Measurements from ENCODE around the gene RBM20.

The RBM20 gene

GRCh38 chr10:110815354-110816004 lies 171.3 kb downstream of the RBM20 start:
- no peaks in the 10 kb centered on the region for H3K9me3 ChIP-seq (ENCODE audit: control insufficient read depth, low read depth, low read length)
- no peak overlapping the region for H3K9ac ChIP-seq (ENCODE audit: low read length)
- H3K27me3 ChIP-seq (ENCODE audit: control insufficient read depth, insufficient read depth, low read length) = no peaks in the 10 kb centered on the region
- H3K4me1 ChIP-seq (ENCODE audit: control insufficient read depth, low read depth, low read length) = no peaks in the 10 kb centered on the region
- H3K4me3 ChIP-seq (ENCODE audit: low read length) = no peak overlapping the region
- H3K27ac ChIP-seq (ENCODE audit: low read length) = no peak overlapping the region
- H3K36me3 ChIP-seq (ENCODE audit: control insufficient read depth, low read depth, low read length) = no peaks in the 10 kb centered on the region

- H3K36me3 ChIP-seq (ENCODE audit: control insufficient read depth, low read depth, low read length) = no peaks in the 10 kb centered on the region
- no peak overlapping the region for H3K9ac ChIP-seq (ENCODE audit: low read length)
- H3K27me3 ChIP-seq (ENCODE audit: control insufficient read depth, insufficient read depth, low read length) = no peaks in the 10 kb centered on the region
- H3K4me3 ChIP-seq (ENCODE audit: low read length) = no peak overlapping the region
- no peak overlapping the region for H3K27ac ChIP-seq (ENCODE audit: low read length)
- H3K4me1 ChIP-seq (ENCODE audit: control insufficient read depth, low read depth, low read length) = peaks cover 8% of the 10 kb centered on the region
- H3K9me3 ChIP-seq (ENCODE audit: control insufficient read depth, low read depth, low read length) = no peaks in the 10 kb centered on the region
Observed at GRCh38 chr10:110817614-110818013, 173.5 kb downstream of the RBM20 start.

- no peaks in the 10 kb centered on the region for H3K27me3 ChIP-seq (ENCODE audit: control insufficient read depth, insufficient read depth, low read length)
- no peak overlapping the region for H3K4me3 ChIP-seq (ENCODE audit: low read length)
- no peaks in the 10 kb centered on the region for H3K9me3 ChIP-seq (ENCODE audit: control insufficient read depth, low read depth, low read length)
- H3K4me1 ChIP-seq (ENCODE audit: control insufficient read depth, low read depth, low read length) = peaks cover 17% of the 10 kb centered on the region
- no peaks in the 10 kb centered on the region for H3K36me3 ChIP-seq (ENCODE audit: control insufficient read depth, low read depth, low read length)
- no peak overlapping the region for H3K27ac ChIP-seq (ENCODE audit: low read length)
- H3K9ac ChIP-seq (ENCODE audit: low read length) = no peak overlapping the region
Observed at GRCh38 chr10:110818311-110819256, 174.4 kb downstream of the RBM20 start.

GRCh38 chr10:110820321-110820814 lies 176.2 kb downstream of the RBM20 start:
- Histone ChIP-seq H3K9ac (ENCODE audit: low read length) (no peak overlapping the region), H3K27me3 (ENCODE audit: control insufficient read depth, insufficient read depth, low read length) (no peaks in the 10 kb centered on the region)

GRCh38 chr10:110821508-110821907 lies 177.4 kb downstream of the RBM20 start:
- Histone ChIP-seq H3K4me1 (ENCODE audit: control insufficient read depth, low read depth, low read length) (peaks cover 17% of the 10 kb centered on the region), H3K36me3 (ENCODE audit: control insufficient read depth, low read depth, low read length) (no peaks in the 10 kb centered on the region), H3K27me3 (ENCODE audit: control insufficient read depth, insufficient read depth, low read length) (no peaks in the 10 kb centered on the region), H3K9ac (ENCODE audit: low read length) (no peak overlapping the region), H3K27ac (ENCODE audit: low read length) (no peak overlapping the region), H3K4me3 (ENCODE audit: low read length) (no peak overlapping the region), H3K9me3 (ENCODE audit: control insufficient read depth, low read depth, low read length) (no peaks in the 10 kb centered on the region)

More at GRCh38 chr10:110820321-110820814, 176.2 kb downstream of the RBM20 start:
- H3K4me1 ChIP-seq (ENCODE audit: control insufficient read depth, low read depth, low read length) = peaks cover 17% of the 10 kb centered on the region
- H3K27ac ChIP-seq (ENCODE audit: low read length) = no peak overlapping the region
- no peaks in the 10 kb centered on the region for H3K9me3 ChIP-seq (ENCODE audit: control insufficient read depth, low read depth, low read length)
- H3K4me3 ChIP-seq (ENCODE audit: low read length) = no peak overlapping the region
- no peaks in the 10 kb centered on the region for H3K36me3 ChIP-seq (ENCODE audit: control insufficient read depth, low read depth, low read length)

GRCh38 chr10:110822035-110822711 lies 178.0 kb downstream of the RBM20 start:
- no peaks in the 10 kb centered on the region for H3K9me3 ChIP-seq (ENCODE audit: control insufficient read depth, low read depth, low read length)
- peaks cover 17% of the 10 kb centered on the region for H3K4me1 ChIP-seq (ENCODE audit: control insufficient read depth, low read depth, low read length)
- H3K9ac ChIP-seq (ENCODE audit: low read length) = no peak overlapping the region
- no peaks in the 10 kb centered on the region for H3K36me3 ChIP-seq (ENCODE audit: control insufficient read depth, low read depth, low read length)
- no peak overlapping the region for H3K4me3 ChIP-seq (ENCODE audit: low read length)
- H3K27me3 ChIP-seq (ENCODE audit: control insufficient read depth, insufficient read depth, low read length) = no peaks in the 10 kb centered on the region
- no peak overlapping the region for H3K27ac ChIP-seq (ENCODE audit: low read length)

GRCh38 chr10:110822712-110823311 lies 178.7 kb downstream of the RBM20 start:
- no peaks in the 10 kb centered on the region for H3K9me3 ChIP-seq (ENCODE audit: control insufficient read depth, low read depth, low read length)
- H3K9ac ChIP-seq (ENCODE audit: low read length) = peak overlapping the region; percentile 35
- no peaks in the 10 kb centered on the region for H3K27me3 ChIP-seq (ENCODE audit: control insufficient read depth, insufficient read depth, low read length)
- H3K4me3 ChIP-seq (ENCODE audit: low read length) = peak overlapping the region; percentile 24
- H3K36me3 ChIP-seq (ENCODE audit: control insufficient read depth, low read depth, low read length) = no peaks in the 10 kb centered on the region
- peak overlapping the region; percentile 72 for H3K27ac ChIP-seq (ENCODE audit: low read length)
- H3K4me1 ChIP-seq (ENCODE audit: control insufficient read depth, low read depth, low read length) = peaks cover 17% of the 10 kb centered on the region

- Histone ChIP-seq H3K27me3 (ENCODE audit: control insufficient read depth, insufficient read depth, low read length) (no peaks in the 10 kb centered on the region), H3K4me3 (ENCODE audit: low read length) (no peak overlapping the region), H3K9ac (ENCODE audit: low read length) (no peak overlapping the region), H3K4me1 (ENCODE audit: control insufficient read depth, low read depth, low read length) (peaks cover 17% of the 10 kb centered on the region), H3K36me3 (ENCODE audit: control insufficient read depth, low read depth, low read length) (no peaks in the 10 kb centered on the region), H3K27ac (ENCODE audit: low read length) (no peak overlapping the region), H3K9me3 (ENCODE audit: control insufficient read depth, low read depth, low read length) (no peaks in the 10 kb centered on the region)
Observed at GRCh38 chr10:110824152-110824441, 180.0 kb downstream of the RBM20 start.

- Histone ChIP-seq H3K9ac (ENCODE audit: low read length) (no peak overlapping the region), H3K4me3 (ENCODE audit: low read length) (no peak overlapping the region), H3K9me3 (ENCODE audit: control insufficient read depth, low read depth, low read length) (no peaks in the 10 kb centered on the region), H3K27me3 (ENCODE audit: control insufficient read depth, insufficient read depth, low read length) (no peaks in the 10 kb centered on the region), H3K27ac (ENCODE audit: low read length) (no peak overlapping the region), H3K4me1 (ENCODE audit: control insufficient read depth, low read depth, low read length) (peaks cover 17% of the 10 kb centered on the region), H3K36me3 (ENCODE audit: control insufficient read depth, low read depth, low read length) (no peaks in the 10 kb centered on the region)
Observed at GRCh38 chr10:110824660-110825059, 180.5 kb downstream of the RBM20 start.

- Histone ChIP-seq H3K4me1 (ENCODE audit: control insufficient read depth, low read depth, low read length) (peaks cover 17% of the 10 kb centered on the region), H3K4me3 (ENCODE audit: low read length) (no peak overlapping the region), H3K27me3 (ENCODE audit: control insufficient read depth, insufficient read depth, low read length) (no peaks in the 10 kb centered on the region), H3K9me3 (ENCODE audit: control insufficient read depth, low read depth, low read length) (no peaks in the 10 kb centered on the region), H3K36me3 (ENCODE audit: control insufficient read depth, low read depth, low read length) (no peaks in the 10 kb centered on the region), H3K9ac (ENCODE audit: low read length) (no peak overlapping the region), H3K27ac (ENCODE audit: low read length) (no peak overlapping the region)
Observed at GRCh38 chr10:110825508-110825907, 181.4 kb downstream of the RBM20 start.

GRCh38 chr10:110827410-110827809 lies 183.3 kb downstream of the RBM20 start:
- Histone ChIP-seq H3K36me3 (ENCODE audit: control insufficient read depth, low read depth, low read length) (no peaks in the 10 kb centered on the region), H3K27ac (ENCODE audit: low read length) (no peak overlapping the region), H3K9me3 (ENCODE audit: control insufficient read depth, low read depth, low read length) (no peaks in the 10 kb centered on the region), H3K27me3 (ENCODE audit: control insufficient read depth, insufficient read depth, low read length) (no peaks in the 10 kb centered on the region), H3K9ac (ENCODE audit: low read length) (no peak overlapping the region), H3K4me1 (ENCODE audit: control insufficient read depth, low read depth, low read length) (peaks cover 12% of the 10 kb centered on the region), H3K4me3 (ENCODE audit: low read length) (no peak overlapping the region)

Measured in iPS-18a (cell line).